GM21515 (cell line): ENCODE measurements around the gene SPG11.
"Not testable (repeated sequence)": the region's sequence is repeated elsewhere in the genome, so short reads cannot be mapped to it uniquely, and the experiment has no call there.

ENCODE experiments used
- ATAC-seq: cut with Tn5 transposase; IDR thresholded peaks from one replicate; pipeline ENCODE4 v1.9.1; 2021; ENCODE audit not compliant: unreplicated experiment

Gene SPG11, protein sequence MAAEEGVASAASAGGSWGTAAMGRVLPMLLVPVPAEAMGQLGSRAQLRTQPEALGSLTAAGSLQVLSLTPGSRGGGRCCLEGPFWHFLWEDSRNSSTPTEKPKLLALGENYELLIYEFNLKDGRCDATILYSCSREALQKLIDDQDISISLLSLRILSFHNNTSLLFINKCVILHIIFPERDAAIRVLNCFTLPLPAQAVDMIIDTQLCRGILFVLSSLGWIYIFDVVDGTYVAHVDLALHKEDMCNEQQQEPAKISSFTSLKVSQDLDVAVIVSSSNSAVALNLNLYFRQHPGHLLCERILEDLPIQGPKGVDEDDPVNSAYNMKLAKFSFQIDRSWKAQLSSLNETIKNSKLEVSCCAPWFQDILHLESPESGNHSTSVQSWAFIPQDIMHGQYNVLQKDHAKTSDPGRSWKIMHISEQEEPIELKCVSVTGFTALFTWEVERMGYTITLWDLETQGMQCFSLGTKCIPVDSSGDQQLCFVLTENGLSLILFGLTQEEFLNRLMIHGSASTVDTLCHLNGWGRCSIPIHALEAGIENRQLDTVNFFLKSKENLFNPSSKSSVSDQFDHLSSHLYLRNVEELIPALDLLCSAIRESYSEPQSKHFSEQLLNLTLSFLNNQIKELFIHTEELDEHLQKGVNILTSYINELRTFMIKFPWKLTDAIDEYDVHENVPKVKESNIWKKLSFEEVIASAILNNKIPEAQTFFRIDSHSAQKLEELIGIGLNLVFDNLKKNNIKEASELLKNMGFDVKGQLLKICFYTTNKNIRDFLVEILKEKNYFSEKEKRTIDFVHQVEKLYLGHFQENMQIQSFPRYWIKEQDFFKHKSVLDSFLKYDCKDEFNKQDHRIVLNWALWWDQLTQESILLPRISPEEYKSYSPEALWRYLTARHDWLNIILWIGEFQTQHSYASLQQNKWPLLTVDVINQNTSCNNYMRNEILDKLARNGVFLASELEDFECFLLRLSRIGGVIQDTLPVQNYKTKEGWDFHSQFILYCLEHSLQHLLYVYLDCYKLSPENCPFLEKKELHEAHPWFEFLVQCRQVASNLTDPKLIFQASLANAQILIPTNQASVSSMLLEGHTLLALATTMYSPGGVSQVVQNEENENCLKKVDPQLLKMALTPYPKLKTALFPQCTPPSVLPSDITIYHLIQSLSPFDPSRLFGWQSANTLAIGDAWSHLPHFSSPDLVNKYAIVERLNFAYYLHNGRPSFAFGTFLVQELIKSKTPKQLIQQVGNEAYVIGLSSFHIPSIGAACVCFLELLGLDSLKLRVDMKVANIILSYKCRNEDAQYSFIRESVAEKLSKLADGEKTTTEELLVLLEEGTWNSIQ (N-terminal part only)

DNA sequence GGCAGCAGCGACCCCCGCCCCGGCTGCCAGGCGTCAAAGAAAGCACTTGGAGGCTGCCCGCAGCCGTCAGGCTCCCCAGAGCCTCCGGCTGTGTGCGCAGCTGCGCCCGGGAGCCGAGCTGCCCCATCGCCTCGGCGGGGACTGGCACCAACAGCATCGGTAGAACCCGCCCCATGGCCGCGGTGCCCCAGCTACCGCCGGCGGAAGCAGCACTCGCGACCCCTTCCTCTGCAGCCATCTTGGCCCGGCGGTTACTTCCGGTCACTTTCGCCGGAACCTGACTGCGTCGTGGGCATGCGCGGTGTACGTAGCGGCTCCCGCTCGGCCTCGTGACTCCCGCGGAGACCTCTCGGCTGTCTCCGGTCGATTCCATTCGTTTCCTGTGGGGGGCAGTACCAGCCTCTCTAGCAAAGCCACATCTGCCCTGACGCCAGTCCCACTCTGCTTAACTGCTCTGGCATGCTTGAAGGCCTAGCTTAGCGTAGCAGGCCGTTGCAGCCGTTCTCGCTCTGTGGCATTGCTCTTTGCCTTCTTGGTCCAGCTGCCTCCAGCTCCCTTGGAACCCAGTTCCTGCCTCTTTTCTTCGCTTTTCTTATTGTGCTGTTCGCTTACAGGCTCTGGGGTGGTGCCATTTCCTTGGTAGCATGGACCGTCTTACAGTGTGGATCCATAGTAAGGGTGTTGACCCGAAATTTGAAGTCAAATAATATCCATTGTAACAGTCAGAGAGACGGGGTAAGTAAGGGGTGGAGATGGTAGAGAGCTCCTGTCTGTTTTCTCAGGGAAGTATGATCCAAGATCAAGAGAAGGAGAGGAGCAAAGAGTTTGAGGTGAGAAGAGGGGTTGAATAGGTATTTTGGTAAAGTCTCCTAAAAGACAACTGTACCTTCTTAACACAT, at the start of gene SPG11:
Gene SPG11 (minus strand): TSS at position 253 of the 899 bp plus-strand sequence. CDS start 15 bp downstream, at position 238.
- ATAC-seq: peak; percentile 71

- ATAC-seq: no peak
Observed at GRCh38 chr15:44712346-44713005, 49.0 kb upstream of the SPG11 start.

GRCh38 chr15:44711743-44712345, 48.4 kb upstream of the SPG11 start:
- peak; percentile 16 for ATAC-seq

DNA sequence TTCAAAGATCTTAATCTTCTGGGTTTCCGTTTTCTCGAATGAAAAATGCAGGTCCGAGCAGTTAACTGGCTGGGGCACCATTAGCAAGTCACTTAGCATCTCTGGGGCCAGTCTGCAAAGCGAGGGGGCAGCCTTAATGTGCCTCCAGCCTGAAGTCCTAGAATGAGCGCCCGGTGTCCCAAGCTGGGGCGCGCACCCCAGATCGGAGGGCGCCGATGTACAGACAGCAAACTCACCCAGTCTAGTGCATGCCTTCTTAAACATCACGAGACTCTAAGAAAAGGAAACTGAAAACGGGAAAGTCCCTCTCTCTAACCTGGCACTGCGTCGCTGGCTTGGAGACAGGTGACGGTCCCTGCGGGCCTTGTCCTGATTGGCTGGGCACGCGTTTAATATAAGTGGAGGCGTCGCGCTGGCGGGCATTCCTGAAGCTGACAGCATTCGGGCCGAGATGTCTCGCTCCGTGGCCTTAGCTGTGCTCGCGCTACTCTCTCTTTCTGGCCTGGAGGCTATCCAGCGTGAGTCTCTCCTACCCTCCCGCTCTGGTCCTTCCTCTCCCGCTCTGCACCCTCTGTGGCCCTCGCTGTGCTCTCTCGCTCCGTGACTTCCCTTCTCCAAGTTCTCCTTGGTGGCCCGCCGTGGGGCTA, 47.8 kb upstream of the SPG11 start, which contains the start of the genes B2M and PATL2:
Gene B2M (plus strand): TSS at position 422 of the 647 bp plus-strand sequence. CDS start 30 bp downstream, at position 452.
Gene PATL2 (minus strand): TSS at position 228 of the 647 bp plus-strand sequence. CDS start 34,833 bp downstream, outside the sequence.
- peak; percentile 77 for ATAC-seq

DNA sequence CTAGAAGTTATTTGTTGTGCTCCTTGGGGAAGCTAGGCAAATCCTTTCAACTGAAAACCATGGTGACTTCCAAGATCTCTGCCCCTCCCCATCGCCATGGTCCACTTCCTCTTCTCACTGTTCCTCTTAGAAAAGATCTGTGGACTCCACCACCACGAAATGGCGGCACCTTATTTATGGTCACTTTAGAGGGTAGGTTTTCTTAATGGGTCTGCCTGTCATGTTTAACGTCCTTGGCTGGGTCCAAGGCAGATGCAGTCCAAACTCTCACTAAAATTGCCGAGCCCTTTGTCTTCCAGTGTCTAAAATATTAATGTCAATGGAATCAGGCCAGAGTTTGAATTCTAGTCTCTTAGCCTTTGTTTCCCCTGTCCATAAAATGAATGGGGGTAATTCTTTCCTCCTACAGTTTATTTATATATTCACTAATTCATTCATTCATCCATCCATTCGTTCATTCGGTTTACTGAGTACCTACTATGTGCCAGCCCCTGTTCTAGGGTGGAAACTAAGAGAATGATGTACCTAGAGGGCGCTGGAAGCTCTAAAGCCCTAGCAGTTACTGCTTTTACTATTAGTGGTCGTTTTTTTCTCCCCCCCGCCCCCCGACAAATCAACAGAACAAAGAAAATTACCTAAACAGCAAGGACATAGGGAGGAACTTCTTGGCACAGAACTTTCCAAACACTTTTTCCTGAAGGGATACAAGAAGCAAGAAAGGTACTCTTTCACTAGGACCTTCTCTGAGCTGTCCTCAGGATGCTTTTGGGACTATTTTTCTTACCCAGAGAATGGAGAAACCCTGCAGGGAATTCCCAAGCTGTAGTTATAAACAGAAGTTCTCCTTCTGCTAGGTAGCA, 47.0 kb upstream of the SPG11 start:
- peak; percentile 24 for ATAC-seq

DNA sequence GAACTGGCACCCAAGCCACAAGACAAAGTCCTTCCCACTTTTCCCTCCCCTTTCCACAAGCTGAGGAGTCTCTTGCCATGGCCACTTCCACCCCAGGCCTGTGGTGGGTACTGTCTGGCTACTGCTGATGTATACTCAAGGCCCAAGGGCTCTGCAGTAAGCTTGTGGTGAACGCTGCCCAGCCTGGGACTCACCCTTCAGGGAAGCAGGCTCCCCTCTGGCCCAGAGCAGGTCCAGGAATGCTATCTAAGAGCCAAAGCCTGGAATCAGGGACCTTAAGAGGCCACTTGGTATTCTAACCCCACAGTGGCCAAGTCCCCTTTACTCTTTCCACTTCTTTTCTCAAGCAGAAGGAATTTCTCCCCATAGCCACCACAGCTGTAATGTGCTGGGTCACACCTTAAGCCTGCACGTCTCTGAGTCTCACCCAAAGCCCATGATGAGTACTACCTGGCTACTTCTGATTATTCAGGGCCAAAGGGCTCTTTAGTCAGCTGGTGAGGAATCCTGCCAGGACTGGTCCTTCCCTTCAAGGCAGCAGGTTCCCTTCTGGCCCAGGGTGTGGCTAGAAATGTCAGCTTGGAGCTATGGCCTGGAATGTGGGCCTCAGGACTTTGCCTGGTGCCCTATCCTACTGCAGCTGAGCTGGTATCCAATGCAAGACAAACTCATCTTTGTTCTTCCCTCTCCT, 43.6 kb upstream of the SPG11 start:
- ATAC-seq: no peak

DNA sequence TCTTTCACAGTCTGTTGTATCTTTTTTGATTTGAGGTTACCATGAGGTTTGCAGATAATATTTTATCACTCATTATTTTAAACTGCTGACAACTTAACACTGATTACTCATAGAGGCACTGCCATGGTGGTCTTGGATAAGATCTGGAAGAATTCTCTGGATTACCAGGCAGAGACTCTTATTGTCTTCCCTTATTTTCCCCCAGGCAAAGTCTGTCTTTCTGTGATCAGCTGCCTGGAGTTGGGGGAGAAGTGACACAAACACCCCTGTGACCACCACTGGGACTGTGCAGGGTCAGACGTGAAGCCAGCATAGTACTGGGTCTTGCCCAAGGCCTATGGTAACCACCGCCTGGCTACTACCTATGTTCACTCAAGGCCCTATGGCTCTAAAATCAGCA, 42.9 kb upstream of the SPG11 start:
- ATAC-seq: no peak

DNA sequence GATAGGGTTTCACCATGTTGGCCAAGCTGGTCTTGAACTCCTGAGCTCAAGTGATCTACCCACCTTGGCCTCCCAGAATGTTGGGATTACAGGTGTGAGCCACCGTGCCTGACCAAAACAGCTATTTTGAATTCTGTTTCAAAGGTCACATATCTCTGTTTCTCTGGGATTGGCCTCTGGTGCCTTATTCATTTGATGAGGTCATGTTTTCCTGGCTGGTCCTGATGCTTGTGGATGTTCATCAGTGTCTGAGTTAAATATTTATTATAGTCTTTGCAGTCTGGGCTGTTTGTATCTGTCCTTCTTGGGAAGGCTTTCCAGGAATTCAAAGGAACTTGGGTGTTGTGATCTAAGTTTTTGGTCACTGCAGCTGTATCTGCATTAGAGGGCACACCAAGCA, 42.5 kb upstream of the SPG11 start:
- ATAC-seq: no peak

DNA sequence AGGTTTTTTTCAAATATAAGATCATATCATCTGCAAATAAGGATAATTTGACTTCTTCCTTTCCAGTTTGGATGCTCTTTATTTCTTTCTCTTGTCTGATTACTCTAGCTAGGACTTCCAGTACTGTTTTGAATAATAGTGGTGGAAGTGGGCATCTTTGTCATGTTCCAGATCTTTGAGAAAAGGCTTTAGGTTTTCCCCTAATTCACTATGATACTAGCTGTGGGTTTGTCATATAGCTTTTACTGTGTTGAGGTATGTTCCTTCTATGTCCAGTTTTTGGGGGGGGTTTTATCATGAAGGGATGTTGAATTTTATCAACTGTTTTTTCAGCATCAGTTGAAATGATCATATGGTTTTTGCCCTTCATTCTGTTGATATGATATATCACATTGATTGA, 37.2 kb upstream of the SPG11 start:
- ATAC-seq: not testable (repeated sequence)

- ATAC-seq: no peak
Observed at GRCh38 chr15:44698641-44699040, 35.2 kb upstream of the SPG11 start.

DNA sequence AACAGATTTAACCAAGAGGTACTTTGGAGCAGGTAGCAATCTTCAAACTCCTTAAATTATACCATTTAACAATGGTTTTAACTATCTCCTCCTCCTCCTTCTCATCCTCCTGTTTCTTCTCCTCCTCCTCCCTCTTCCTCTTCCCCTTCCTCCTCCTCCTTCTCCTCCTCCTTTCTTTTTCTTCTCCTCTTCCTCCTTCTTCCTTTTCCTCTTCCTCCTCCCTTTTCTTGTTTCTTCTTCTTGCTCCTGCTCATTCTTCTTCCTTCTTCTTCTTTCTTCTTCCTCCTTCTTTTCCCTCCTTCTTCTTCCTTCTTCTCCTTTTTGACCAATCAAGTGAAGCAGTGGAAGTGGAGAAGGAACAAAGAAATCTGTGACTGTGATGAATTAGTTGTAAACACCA, 33.6 kb upstream of the SPG11 start:
- no peak for ATAC-seq

DNA sequence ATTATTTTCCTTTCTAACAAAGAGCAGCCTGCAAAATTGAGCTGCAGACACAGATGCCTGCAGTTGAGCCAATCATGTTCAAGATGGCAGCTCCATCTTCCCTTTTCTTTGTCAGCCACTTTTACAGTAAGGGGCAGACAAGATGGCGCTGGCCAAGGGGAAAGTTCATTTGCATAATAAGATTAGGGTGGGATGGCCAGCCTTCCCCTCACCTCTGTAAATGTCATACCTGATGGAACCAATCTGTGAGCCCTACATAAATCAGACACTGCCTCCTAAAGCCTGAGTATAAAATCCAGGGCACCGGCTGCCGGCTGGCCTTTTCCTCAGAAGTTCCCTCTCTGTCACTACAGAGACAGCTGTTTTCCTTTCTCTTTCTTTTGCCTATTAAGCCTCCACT, 31.8 kb upstream of the SPG11 start:
- ATAC-seq: no peak

- ATAC-seq: no peak
Observed at GRCh38 chr15:44694416-44694815, 31.0 kb upstream of the SPG11 start.

DNA sequence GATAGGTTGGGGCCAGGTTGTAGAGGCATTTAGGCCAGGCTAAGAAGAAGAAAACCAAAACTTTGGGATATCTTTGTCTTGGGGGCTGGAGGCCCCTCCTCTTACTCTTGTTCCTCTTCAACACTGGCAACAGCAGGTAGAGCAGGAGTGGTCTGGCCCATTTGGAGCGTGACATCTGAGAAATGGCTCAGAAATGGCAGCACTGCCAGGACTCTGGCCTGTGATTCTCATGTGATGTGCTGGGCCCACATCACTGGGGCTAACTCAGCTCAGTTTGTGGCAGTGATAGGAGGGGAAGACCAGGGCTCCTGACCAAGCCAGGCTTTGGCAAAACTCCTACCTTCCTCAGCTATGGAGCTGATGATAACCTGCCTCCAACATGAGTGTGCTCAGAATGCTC, 29.2 kb upstream of the SPG11 start:
- ATAC-seq: no peak

DNA sequence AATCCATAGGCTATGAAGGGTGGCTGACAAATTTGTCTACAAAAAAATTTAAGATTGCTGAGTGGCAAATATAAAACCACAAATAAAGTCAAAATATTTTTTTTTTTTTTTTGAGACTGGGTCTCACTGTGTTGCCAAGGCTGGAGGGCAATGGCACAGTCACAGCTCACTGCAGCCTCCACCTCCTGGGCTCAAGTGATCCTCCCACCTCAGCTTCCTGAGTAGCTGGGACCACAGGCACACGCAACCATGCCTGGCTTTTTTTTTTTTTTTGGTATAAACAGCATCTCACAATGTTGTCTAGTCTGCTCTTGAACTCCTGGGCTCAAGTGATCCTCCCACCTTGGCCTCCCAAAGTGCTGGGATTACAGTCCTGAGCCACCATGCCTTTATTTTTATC, 26.8 kb upstream of the SPG11 start:
- ATAC-seq: not testable (repeated sequence)

GRCh38 chr15:44689318-44689717, 25.9 kb upstream of the SPG11 start:
- not testable (repeated sequence) for ATAC-seq
